NOMO-1 treated with dmso at 0.1 percent for 144 hours (cell line): Measurements from ENCODE around the gene ZCCHC8.

Experiments
- DNase-seq: peaks from one replicate; lab custom pipeline; 2025; ENCODE audit not compliant: unreplicated experiment; lab: John Stamatoyannopoulos, UW

The ZCCHC8 gene

GRCh38 chr12:122500685-122501488 lies at the start of gene ZCCHC8:
Gene ZCCHC8, minus strand, starts transcription at chr12:122500932. Its CDS starts 92 bp downstream, at chr12:122500840.
- DNase-seq = peak; percentile 99

DNA sequence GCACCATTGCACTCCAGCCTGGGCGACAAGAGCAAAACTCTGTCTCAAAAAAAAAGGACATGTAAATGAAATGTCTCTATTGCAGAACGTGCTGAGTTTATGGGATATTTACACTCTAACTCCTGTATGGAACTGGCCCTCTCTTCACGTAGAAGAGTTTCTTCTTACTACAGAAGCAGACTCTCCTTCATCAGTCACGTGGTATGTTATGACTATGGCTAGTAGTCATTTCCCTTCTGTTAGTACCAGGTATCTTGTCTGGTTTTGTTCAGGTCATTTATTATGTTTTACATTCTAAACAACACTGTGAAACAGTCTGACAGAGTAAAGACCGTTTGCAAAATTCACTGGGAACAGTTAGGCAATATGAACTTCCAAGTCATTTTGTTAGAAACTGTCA lies 46.6 kb upstream of the ZCCHC8 start:
- DNase-seq = no peak

DNA sequence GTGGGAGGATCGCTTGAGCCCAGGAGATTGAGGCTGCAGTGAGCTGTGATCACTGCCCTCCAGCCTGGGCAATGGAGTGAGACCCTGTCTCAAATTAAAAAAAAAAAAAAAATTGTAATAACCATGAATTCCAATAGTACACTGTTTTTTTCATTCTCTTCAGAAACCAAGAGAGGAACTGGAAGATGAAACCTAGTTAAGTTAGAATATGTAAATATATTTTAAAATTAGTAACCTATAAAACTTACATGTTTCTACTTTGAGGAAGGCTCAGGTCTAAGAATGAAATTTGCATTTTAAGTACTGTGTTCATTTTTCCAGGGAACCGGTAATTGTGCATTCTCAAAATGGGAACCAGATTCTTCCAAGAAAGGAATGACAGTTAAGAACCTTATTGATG lies 45.1 kb upstream of the ZCCHC8 start:
- no peak for DNase-seq

GRCh38 chr12:122544537-122544936 lies 43.8 kb upstream of the ZCCHC8 start:
- no peak for DNase-seq

GRCh38 chr12:122538496-122538895 lies 37.8 kb upstream of the ZCCHC8 start:
- no peak for DNase-seq

DNA sequence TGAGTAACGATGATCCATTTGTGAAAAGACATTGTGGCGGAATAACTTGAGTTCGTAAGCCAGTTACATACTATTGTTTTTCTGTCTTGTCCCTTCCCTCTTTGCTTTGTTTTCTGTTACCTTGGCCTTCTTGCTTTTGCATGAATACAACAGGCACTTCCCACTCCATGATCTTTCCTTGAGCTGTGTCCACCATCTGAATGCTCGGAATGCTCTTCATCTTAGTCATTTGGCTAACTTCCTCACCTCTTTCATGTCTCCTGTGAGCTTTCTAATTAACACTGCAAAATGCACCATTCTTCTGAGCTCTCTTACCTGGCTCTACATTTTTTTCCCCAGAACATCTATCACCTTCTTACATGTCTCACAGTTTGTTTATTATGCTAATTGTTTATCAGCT lies 36.3 kb upstream of the ZCCHC8 start:
- DNase-seq = no peak

GRCh38 chr12:122533856-122534255 lies 33.1 kb upstream of the ZCCHC8 start:
- DNase-seq = no peak

DNA sequence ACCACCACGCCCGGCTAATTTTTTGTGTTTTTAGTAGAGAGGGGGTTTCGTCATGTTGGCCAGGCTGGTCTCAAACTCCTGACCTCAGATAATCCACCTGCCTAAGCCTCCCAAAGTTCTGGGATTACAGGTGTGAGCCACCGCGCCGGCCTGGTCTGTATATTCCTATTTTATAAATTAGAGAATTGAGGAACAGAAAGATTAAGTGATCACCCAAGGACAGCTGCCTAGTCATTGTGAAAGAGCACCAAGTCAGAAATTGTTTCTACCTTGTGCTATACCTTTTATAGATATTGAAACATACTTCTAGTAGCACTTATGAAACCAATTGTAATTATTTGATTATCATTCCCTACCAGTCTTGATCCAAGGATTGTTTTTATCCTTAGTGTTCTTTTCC lies 28.3 kb upstream of the ZCCHC8 start:
- no peak for DNase-seq

- DNase-seq = no peak
Measured at GRCh38 chr12:122528582-122528981, 27.9 kb upstream of the ZCCHC8 start.

GRCh38 chr12:122527478-122527944 lies 26.8 kb upstream of the ZCCHC8 start:
- DNase-seq = peak; percentile 58

DNA sequence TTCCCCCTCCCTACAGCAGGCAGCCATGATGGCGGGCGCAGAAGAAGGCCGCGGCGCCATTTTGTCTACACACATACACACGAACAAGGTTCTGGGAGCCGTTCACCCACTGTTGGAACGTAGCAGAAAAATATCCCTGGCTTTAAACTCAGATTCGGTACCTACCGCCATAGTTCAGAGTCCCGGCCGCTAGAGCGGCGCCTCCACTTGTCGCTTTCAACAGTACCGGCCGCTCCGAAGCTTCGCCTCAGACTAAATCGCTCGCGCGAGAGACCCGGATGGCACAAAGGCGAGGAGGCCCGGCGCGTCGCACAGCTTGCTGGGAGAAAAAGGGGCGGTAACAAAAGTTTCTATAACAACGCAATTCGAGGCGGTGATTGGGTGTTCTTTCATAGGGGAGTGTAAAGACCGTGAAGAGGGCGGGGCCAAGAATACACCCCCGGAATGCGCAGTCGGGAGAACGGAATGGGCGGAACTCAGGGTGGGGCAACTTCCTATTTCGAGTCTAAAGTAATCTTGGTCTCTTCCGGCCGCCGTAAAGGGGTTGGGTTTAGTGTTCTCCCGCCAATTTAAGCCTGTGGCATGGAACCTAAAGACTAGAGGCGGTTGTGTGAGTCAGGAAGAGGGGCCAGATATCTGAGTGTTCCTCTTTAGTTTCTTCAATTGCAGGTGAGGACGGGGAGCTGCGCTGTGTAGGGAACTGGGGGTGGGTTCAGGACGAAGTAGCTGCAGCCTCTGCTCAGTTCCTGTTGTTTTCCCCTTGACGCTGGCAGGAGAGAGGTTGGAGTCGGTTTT lies 26.1 kb upstream of the ZCCHC8 start, which contains the start of the genes KNTC1 and RSRC2:
TSS of gene KNTC1 (plus strand) at position 567 of the 795 bp plus-strand sequence. CDS start 2,815 bp downstream, outside the sequence.
TSS of gene RSRC2 (minus strand) at position 254 of the 795 bp plus-strand sequence. CDS start at position 171, 83 bp downstream.
- peak; percentile 100 for DNase-seq

GRCh38 chr12:122523846-122524718 lies 23.4 kb upstream of the ZCCHC8 start:
- DNase-seq = no peak

DNA sequence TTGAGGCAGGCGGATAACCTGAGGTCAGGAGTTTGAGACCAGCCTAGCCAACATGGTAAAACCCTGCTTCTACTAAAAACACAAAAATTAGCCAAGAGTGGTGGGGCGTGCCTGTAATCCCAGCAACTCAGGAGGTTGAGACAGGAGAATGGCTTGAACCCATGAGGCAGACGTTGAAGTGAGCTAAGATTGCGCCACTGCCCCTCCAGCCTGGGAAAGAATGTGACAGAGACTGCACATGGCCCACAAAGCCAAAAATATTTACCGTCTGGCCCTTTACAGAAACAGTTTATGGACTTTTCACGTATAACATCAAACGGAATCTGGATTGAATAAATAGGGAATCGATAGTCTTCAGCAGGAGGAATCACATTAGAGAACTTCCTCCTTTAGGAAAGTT lies 22.5 kb upstream of the ZCCHC8 start:
- peak; percentile 6 for DNase-seq

- DNase-seq = no peak
Measured at GRCh38 chr12:122520676-122521075, 19.9 kb upstream of the ZCCHC8 start.

DNA sequence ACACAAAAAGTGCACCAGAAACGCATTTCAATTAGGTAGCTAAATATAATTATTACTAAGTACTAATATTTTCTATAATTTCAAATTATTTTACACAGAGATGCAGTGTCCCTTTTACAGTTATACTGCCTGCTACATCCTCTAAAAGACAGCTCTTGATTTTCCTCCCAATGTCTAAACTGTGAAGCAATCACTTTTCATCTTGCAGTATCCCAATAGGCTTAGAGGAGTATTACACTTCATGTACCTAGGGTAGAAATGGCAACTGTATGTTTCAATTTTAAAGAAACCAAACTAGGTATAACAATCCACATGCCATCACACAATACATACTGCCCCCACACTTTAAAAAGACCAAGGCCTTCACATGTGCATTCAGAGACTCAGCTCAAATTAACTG lies 18.7 kb upstream of the ZCCHC8 start:
- DNase-seq = no peak

GRCh38 chr12:122518908-122519307 lies 18.2 kb upstream of the ZCCHC8 start:
- DNase-seq = no peak

DNA sequence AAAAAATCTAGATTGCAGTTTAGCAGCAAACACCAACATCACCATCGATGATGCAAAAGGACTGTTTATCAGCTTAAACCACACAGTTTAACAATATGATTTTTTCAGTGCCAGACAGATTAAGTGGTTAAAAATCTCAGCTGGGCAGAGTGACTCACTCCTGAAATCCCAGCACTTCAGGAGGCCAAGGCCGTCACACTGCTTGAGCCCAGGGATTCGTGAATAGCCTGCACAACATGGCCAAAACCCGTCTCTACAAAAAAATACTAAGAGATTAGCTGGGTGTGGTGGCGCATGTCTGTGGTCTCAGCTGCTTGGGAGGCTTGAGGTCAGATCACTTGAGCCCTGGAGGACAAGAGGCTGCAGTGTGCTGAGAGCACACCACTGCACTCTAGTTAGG lies 17.1 kb upstream of the ZCCHC8 start:
- DNase-seq = no peak

DNA sequence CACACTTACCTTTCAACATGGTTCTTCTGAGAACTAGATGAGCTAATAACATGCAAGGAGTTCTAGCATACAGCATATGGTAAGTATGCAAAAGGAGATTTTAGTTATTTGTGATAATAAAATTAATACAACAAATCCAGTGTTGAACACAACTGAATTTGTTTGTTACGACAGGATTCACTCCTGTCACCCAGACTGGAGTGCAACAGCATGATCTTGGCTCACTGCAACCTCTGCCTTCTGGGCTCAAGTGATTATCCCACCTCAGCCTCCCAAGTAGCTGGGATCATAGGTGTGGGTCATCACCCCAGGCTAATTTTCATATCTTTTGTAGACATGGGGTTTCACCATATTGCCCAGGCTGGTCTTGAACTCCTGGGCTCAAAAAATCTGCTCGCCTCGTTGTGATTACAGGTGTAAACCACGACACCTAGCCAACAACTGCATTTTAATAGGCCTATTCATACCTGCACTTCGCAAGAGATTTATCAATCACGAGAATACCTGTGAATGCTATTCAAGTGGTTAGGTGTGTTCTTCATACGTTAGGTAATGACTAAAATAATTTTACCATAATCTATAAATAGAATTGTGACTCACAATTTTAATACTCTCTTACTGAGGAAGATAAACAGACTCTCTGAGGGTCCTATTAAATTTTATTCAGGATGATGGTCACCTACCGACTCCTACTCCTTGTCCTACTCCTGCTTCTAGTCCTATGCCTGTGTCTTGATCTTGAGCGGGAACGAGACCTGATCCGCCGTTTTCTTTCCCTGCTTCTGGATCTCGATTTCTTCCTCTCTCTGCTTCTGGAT lies 16.0 kb upstream of the ZCCHC8 start:
- no peak for DNase-seq

DNA sequence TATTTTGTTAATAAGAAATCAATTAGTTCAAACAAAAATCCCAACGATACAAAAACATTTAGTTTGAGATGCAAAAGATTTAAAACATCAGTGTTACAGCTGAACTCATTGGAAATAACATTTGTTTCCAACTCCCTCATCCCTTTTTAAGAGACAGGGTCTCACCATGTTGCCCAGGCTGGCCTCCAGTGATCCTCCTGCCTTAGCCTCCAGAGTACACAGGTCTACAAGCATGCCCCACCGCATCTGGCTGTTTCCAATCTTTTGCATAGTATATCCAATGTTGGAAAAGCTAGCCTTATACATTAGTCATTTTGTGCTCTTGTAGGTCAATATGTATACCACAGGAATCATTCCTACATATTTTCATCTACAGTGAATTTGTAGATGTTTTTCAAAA lies 14.5 kb upstream of the ZCCHC8 start:
- no peak for DNase-seq

GRCh38 chr12:122513660-122514059 lies 12.9 kb upstream of the ZCCHC8 start:
- no peak for DNase-seq
